ENCODE measurements around the gene ACAP3. TPM values are rescaled to one million over a fixed set of nuclear protein-coding genes. Genes with fewer than 3 reads are reported as not detected.

Gene ACAP3
- total and polyA plus RNA-seq, 7 donors = 7.2 to 57.1 (median 23.5) TPM

DNA sequence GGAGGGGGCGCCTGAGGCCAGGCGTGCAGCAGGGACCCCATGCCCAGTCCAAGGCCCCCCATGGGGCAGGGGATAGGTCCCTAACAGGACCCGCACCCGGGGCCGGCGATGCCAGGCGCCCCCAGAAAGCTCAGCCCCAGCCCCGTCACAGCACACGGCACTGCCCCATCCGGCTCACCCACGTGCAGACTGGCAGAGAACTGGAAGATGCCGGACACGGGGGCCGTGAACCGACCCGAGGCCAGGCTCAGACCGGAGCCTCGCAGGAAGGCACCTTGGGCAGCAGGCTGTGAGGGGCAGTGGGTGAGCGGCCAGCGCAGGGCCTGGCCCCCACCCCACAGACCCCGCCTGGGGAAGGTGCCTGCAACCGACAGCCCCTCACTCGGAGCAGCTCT is 64.5 kb downstream of the ACAP3 start:
- intact Hi-C loops (cut with DNase I) = no loop called here
- Histone ChIP-seq H3K36me3 (no peaks in the 10 kb centered on the region), H3K4me3 (no peak overlapping the region), H3K9me3 (no peaks in the 10 kb centered on the region), H3K4me1 (peaks cover 0 to 13% (median 13%) of the 10 kb centered on the region in 4 donors), H3K27ac (no peak overlapping the region), H3K27me3 (peaks cover 19 to 52% (median 52%) of the 10 kb centered on the region in 3 donors)
- no peak for DNase-seq
- WGBS, 2 donors = 73 to 92% methylated on average over 23 of the region's 23 CpGs
- TF ChIP-seq EP300 (IDR thresholded peaks at IDR 0.05) (no peak), POLR2A (IDR thresholded peaks at IDR 0.05) (no peak), POLR2AphosphoS5 (IDR thresholded peaks at IDR 0.05) (no peak), CTCF (IDR thresholded peaks at IDR 0.05) (no peak)

- H3K4me1 ChIP-seq = peaks cover 0 to 17% (median 13%) of the 10 kb centered on the region in 4 donors
- H3K27ac ChIP-seq = no peak overlapping the region
- DNase-seq = no peak
- WGBS, 2 donors = 75 to 88% methylated on average over 41 of the region's 41 CpGs
- intact Hi-C loops (cut with DNase I) = no loop called here
- peaks cover 19 to 52% (median 49%) of the 10 kb centered on the region in 3 donors for H3K27me3 ChIP-seq
- TF ChIP-seq EP300 (IDR thresholded peaks at IDR 0.05) (no peak), POLR2A (IDR thresholded peaks at IDR 0.05) (no peak)
- no peak overlapping the region for H3K4me3 ChIP-seq
- no peaks in the 10 kb centered on the region for H3K36me3 ChIP-seq
- no peaks in the 10 kb centered on the region for H3K9me3 ChIP-seq
Observed at GRCh38 chr1:1242461-1243265, 65.1 kb downstream of the ACAP3 start.

Small RNA genes within 50 kb of the gene (small RNA-seq; reads per million reads assigned to genes)
- 0 to 0.11 (median 0.06) reads per million in 3 donors for gene MIR6726

Other genes with a start within 250 kb of the ACAP3 start
- gene RNF223, start 233.6 kb downstream of the ACAP3 start, total RNA-seq = not detected
- gene RNF223, start 233.6 kb downstream of the ACAP3 start, polyA plus RNA-seq = 1 to 10 TPM in 2 of 3 donors, under 1 TPM in 1; 0.60 to 3.7 (median 1.9) TPM
- gene C1orf159, start 191.8 kb downstream of the ACAP3 start, total RNA-seq = 10 to 100 TPM in 2 of 4 donors, 1 to 10 TPM in 2; 7.9 to 13.8 (median 10.4) TPM
- 10 to 100 TPM in 1 of 3 donors, 1 to 10 TPM in 2; 6.6 to 25.3 (median 6.9) TPM for gene C1orf159, start 191.8 kb downstream of the ACAP3 start, polyA plus RNA-seq
- not detected for gene TTLL10, start 134.1 kb downstream of the ACAP3 start, total RNA-seq
- gene TTLL10, start 134.1 kb downstream of the ACAP3 start, polyA plus RNA-seq = under 1 TPM; 0.46 to 0.70 (median 0.60) TPM
- under 1 TPM in 1 of 4 donors, not detected in 3; 0.71 TPM for gene TNFRSF18, start 101.3 kb downstream of the ACAP3 start, total RNA-seq
- 1 to 10 TPM in 2 of 3 donors, not detected in 1; 1.2 to 3.9 TPM for gene TNFRSF18, start 101.3 kb downstream of the ACAP3 start, polyA plus RNA-seq
- gene TNFRSF4, start 93.8 kb downstream of the ACAP3 start, total RNA-seq = 1 to 10 TPM in 1 of 4 donors, under 1 TPM in 1, not detected in 2; 0.95 to 1.8 TPM
- 1 to 10 TPM; 1.2 to 8.6 (median 1.2) TPM for gene TNFRSF4, start 93.8 kb downstream of the ACAP3 start, polyA plus RNA-seq
- gene SDF4, start 75.9 kb downstream of the ACAP3 start, total RNA-seq = 10 to 100 TPM; 73.4 to 95.6 (median 81.9) TPM
- gene SDF4, start 75.9 kb downstream of the ACAP3 start, polyA plus RNA-seq = 100 to 1,000 TPM in 1 of 3 donors, 10 to 100 TPM in 2; 33.0 to 181 (median 40.2) TPM
- 10 to 100 TPM in 2 of 4 donors, 1 to 10 TPM in 2; 8.6 to 12.5 (median 10.3) TPM for gene B3GALT6, start 75.7 kb downstream of the ACAP3 start, total RNA-seq
- gene B3GALT6, start 75.7 kb downstream of the ACAP3 start, polyA plus RNA-seq = 1 to 10 TPM; 1.8 to 9.6 (median 2.5) TPM
- 1 to 10 TPM in 2 of 4 donors, not detected in 2; 1.9 to 5.7 TPM for gene C1QTNF12, start 61.2 kb downstream of the ACAP3 start, total RNA-seq
- gene C1QTNF12, start 61.2 kb downstream of the ACAP3 start, polyA plus RNA-seq = 10 to 100 TPM; 17.6 to 28.7 (median 23.4) TPM
- 10 to 100 TPM; 33.1 to 44.3 (median 34.0) TPM for gene UBE2J2, start 34.1 kb downstream of the ACAP3 start, total RNA-seq
- gene UBE2J2, start 34.1 kb downstream of the ACAP3 start, polyA plus RNA-seq = 10 to 100 TPM; 32.4 to 63.6 (median 54.6) TPM
- gene SCNN1D, start 27.5 kb downstream of the ACAP3 start, total RNA-seq = 1 to 10 TPM; 1.2 to 5.0 (median 3.2) TPM
- gene SCNN1D, start 27.5 kb downstream of the ACAP3 start, polyA plus RNA-seq = 1 to 10 TPM in 1 of 3 donors, under 1 TPM in 1, not detected in 1; under 0.01 to 3.2 TPM
- gene PUSL1, start 667 bp upstream of the ACAP3 start, total RNA-seq = 10 to 100 TPM; 15.7 to 24.0 (median 20.4) TPM
- 10 to 100 TPM; 12.6 to 22.3 (median 12.7) TPM for gene PUSL1, start 667 bp upstream of the ACAP3 start, polyA plus RNA-seq
- 100 to 1,000 TPM in 1 of 4 donors, 10 to 100 TPM in 3; 83.8 to 135 (median 93.4) TPM for gene INTS11, start 16.7 kb upstream of the ACAP3 start, total RNA-seq
- gene INTS11, start 16.7 kb upstream of the ACAP3 start, polyA plus RNA-seq = 100 to 1,000 TPM in 1 of 3 donors, 10 to 100 TPM in 2; 58.3 to 117 (median 62.7) TPM
- 10 to 100 TPM in 2 of 4 donors, 1 to 10 TPM in 2; 8.4 to 21.6 (median 10.5) TPM for gene CPTP, start 16.9 kb upstream of the ACAP3 start, total RNA-seq
- 10 to 100 TPM; 41.4 to 57.1 (median 42.0) TPM for gene CPTP, start 16.9 kb upstream of the ACAP3 start, polyA plus RNA-seq
- not detected for gene TAS1R3, start 23.4 kb upstream of the ACAP3 start, total RNA-seq
- under 1 TPM in 2 of 3 donors, not detected in 1; 0.60 to 0.64 TPM for gene TAS1R3, start 23.4 kb upstream of the ACAP3 start, polyA plus RNA-seq
- gene DVL1, start 41.5 kb upstream of the ACAP3 start, total RNA-seq = 10 to 100 TPM; 50.7 to 85.0 (median 61.9) TPM
- gene DVL1, start 41.5 kb upstream of the ACAP3 start, polyA plus RNA-seq = 10 to 100 TPM; 25.8 to 59.9 (median 36.3) TPM
- gene MXRA8, start 50.6 kb upstream of the ACAP3 start, total RNA-seq = 100 to 1,000 TPM in 3 of 4 donors, 10 to 100 TPM in 1; 78.8 to 234 (median 114) TPM
- gene MXRA8, start 50.6 kb upstream of the ACAP3 start, polyA plus RNA-seq = 10 to 100 TPM in 2 of 3 donors, 1 to 10 TPM in 1; 2.8 to 26.2 (median 22.2) TPM
- gene AURKAIP1, start 67.3 kb upstream of the ACAP3 start, total RNA-seq = 100 to 1,000 TPM in 3 of 4 donors, 10 to 100 TPM in 1; 89.3 to 143 (median 124) TPM
- gene AURKAIP1, start 67.3 kb upstream of the ACAP3 start, polyA plus RNA-seq = 100 to 1,000 TPM; 263 to 288 (median 271) TPM
- gene CCNL2, start 91.4 kb upstream of the ACAP3 start, total RNA-seq = 100 to 1,000 TPM; 139 to 375 (median 173) TPM
- 10 to 100 TPM; 15.0 to 99.6 (median 16.2) TPM for gene CCNL2, start 91.4 kb upstream of the ACAP3 start, polyA plus RNA-seq
- 100 to 1,000 TPM; 133 to 235 (median 206) TPM for gene MRPL20, start 99.4 kb upstream of the ACAP3 start, total RNA-seq
- 100 to 1,000 TPM; 155 to 216 (median 171) TPM for gene MRPL20, start 99.4 kb upstream of the ACAP3 start, polyA plus RNA-seq
- 10 to 100 TPM; 10.0 to 23.0 (median 15.8) TPM for gene ANKRD65, start 113.3 kb upstream of the ACAP3 start, total RNA-seq
- 1 to 10 TPM in 2 of 3 donors, under 1 TPM in 1; 0.69 to 5.4 (median 3.8) TPM for gene ANKRD65, start 113.3 kb upstream of the ACAP3 start, polyA plus RNA-seq
- 100 to 1,000 TPM in 1 of 4 donors, 10 to 100 TPM in 3; 47.1 to 107 (median 71.1) TPM for gene VWA1, start 127.8 kb upstream of the ACAP3 start, total RNA-seq
- gene VWA1, start 127.8 kb upstream of the ACAP3 start, polyA plus RNA-seq = 10 to 100 TPM in 1 of 3 donors, 1 to 10 TPM in 2; 2.4 to 44.2 (median 3.7) TPM
- gene ATAD3C, start 141.8 kb upstream of the ACAP3 start, total RNA-seq = under 1 TPM; 0.16 to 0.55 (median 0.45) TPM
- 1 to 10 TPM in 1 of 3 donors, under 1 TPM in 1, not detected in 1; under 0.01 to 1.5 TPM for gene ATAD3C, start 141.8 kb upstream of the ACAP3 start, polyA plus RNA-seq
- 10 to 100 TPM; 11.1 to 47.1 (median 13.1) TPM for gene ATAD3B, start 163.8 kb upstream of the ACAP3 start, total RNA-seq
- gene ATAD3B, start 163.8 kb upstream of the ACAP3 start, polyA plus RNA-seq = 10 to 100 TPM in 1 of 3 donors, 1 to 10 TPM in 2; 4.8 to 49.4 (median 5.3) TPM
- gene ATAD3A, start 204.2 kb upstream of the ACAP3 start, total RNA-seq = 10 to 100 TPM in 3 of 4 donors, 1 to 10 TPM in 1; 8.6 to 14.7 (median 12.1) TPM
- gene ATAD3A, start 204.2 kb upstream of the ACAP3 start, polyA plus RNA-seq = 10 to 100 TPM; 12.6 to 40.4 (median 13.6) TPM
- 10 to 100 TPM; 15.3 to 35.2 (median 17.6) TPM for gene TMEM240, start 232.7 kb upstream of the ACAP3 start, total RNA-seq
- 1 to 10 TPM in 2 of 3 donors, not detected in 1; 3.7 to 4.8 TPM for gene TMEM240, start 232.7 kb upstream of the ACAP3 start, polyA plus RNA-seq

Measured in sigmoid colon (tissue), 7 donors.